Lower lobe of right lung (tissue), 2 donors: Measurements from ENCODE around the gene TRIM59. TPM values are rescaled to one million over a fixed set of nuclear protein-coding genes. Genes with fewer than 3 reads are reported as not detected.

Experiments used
- ATAC-seq, 2 donors: fragments of 200-7000 bp; cut with Tn5 transposase; one replicate each; pipeline ENCODE4 v1.9.1; 2020 to 2022; ENCODE audit warnings: mild to moderate bottlenecking in 2 of 2, moderate library complexity in 2 of 2
- DNase-seq: peaks from one replicate; pipeline ENCODE4 v3.0.0-alpha.2; 2020
- H3K27ac ChIP-seq: fragments of 200-600 bp; one replicate; pipeline ENCODE4 v1.8.0; 2022
- H3K27me3 ChIP-seq: fragments of 200-600 bp; one replicate; pipeline ENCODE4 v1.8.0; 2022; ENCODE audit warnings: low read depth
- H3K36me3 ChIP-seq: fragments of 200-600 bp; one replicate; pipeline ENCODE4 v1.8.0; 2022; ENCODE audit warnings: mild to moderate bottlenecking
- H3K4me1 ChIP-seq: fragments of 200-600 bp; one replicate; pipeline ENCODE4 v1.8.0; 2022
- H3K4me3 ChIP-seq: fragments of 200-600 bp; one replicate; pipeline ENCODE4 v1.8.0; 2022; ENCODE audit warnings: mild to moderate bottlenecking
- H3K9me3 ChIP-seq: fragments of 200-600 bp; one replicate; pipeline ENCODE4 v1.8.0; 2022
- intact Hi-C: fragments of 100-400 bp; cut with DNase I; formaldehyde crosslinking; loops from one replicate; pipeline ENCODE4 v1.11.0; 2022
- total RNA-seq: library from RNA; stranded (reverse); fragmentation: NEBNext Ultra II Directional; extraction: Animal tissue kit (Norgen Biotek cat#: 25700); gene quantifications from one replicate; pipeline ENCODE4 v1.2.1, GENCODE V29; 2021
- TF ChIP-seq, protein P1 (sequence below): fragments of 200-600 bp; IDR thresholded peaks from one replicate; pipeline ENCODE4 v1.8.0; 2022; ENCODE audit warnings: antibody characterized with exemption, mild to moderate bottlenecking
- donor health status: DM: no; HTN: yes; CAD: no; lungs with severe emphysema.

Gene TRIM59
- total RNA-seq, 1 donor from 2014 or later, result 4.4 TPM

DNA sequence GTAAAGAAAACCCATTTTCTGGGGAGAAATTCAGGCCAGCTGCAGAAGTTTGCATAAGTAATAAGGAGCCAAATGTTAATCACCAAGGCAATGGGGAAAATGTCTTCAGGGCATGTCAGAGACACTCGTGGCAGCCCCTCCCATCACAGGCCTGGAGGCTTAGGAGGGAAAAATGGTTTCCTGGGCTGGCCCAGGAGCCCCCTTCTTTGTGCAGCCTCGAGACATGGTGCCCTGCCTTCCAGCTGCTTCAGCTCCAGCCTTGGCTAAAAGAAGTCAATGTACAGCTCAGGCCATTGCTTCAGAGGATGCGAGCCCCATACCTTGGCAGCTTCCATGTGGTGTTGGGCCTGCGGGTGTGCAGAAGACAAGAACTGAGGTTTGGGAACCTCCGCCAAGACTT lies 20.6 kb upstream of the TRIM59 start:
- intact Hi-C loops, result no loop called here
- H3K27ac ChIP-seq, result no peak overlapping the region
- H3K4me1 ChIP-seq, result no peaks in the 10 kb centered on the region
- ATAC-seq, result no peak
- H3K4me3 ChIP-seq, result no peak overlapping the region
- TF ChIP-seq, protein P1, sequence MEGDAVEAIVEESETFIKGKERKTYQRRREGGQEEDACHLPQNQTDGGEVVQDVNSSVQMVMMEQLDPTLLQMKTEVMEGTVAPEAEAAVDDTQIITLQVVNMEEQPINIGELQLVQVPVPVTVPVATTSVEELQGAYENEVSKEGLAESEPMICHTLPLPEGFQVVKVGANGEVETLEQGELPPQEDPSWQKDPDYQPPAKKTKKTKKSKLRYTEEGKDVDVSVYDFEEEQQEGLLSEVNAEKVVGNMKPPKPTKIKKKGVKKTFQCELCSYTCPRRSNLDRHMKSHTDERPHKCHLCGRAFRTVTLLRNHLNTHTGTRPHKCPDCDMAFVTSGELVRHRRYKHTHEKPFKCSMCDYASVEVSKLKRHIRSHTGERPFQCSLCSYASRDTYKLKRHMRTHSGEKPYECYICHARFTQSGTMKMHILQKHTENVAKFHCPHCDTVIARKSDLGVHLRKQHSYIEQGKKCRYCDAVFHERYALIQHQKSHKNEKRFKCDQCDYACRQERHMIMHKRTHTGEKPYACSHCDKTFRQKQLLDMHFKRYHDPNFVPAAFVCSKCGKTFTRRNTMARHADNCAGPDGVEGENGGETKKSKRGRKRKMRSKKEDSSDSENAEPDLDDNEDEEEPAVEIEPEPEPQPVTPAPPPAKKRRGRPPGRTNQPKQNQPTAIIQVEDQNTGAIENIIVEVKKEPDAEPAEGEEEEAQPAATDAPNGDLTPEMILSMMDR, result no peak
- H3K9me3 ChIP-seq, result no peaks in the 10 kb centered on the region
- no peak for DNase-seq
- H3K27me3 ChIP-seq, result no peaks in the 10 kb centered on the region
- H3K36me3 ChIP-seq, result no peaks in the 10 kb centered on the region

DNA sequence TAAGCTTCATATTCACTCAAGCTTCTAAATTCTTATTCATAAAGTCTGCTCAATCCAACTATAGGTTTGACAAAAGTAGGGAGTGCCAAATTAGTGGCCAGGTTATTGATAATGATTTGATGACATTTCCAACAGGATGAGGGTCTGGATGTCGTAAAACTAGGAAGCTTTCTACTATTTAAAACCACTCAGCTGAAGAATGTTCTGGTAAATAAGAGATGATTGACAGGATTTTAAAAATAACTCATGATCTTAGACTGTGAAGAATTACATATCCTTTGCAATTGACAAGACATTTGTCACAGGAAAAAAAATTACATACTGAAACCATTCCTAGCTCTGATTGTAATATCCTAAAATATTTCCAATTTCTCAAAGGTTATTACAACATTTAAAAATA lies 15.4 kb upstream of the TRIM59 start:
- no peak for ATAC-seq
- intact Hi-C loops, result no loop called here
- TF ChIP-seq, protein P1, result no peak

DNA sequence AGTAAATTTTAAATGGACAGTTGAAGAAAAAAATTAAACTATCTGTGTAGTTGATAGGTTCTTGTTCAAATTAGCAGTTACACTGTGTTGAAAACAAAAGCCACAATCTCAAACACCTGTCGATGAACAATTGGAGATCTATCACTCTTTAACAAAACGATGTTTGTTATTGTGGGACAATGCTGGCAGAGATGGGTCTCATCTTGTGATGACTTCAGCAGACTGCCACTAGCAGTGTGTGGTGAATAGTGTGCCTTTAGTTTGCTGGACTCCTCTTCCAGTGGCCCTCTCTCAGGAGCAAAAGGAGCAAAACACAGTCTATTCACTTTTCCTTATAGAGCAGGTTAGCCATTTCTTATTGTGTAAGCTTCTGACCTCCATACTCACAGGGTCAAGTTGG lies 14.7 kb upstream of the TRIM59 start:
- ATAC-seq (no peak), DNase-seq (no peak)
- no peak overlapping the region for H3K4me3 ChIP-seq
- no peak overlapping the region for H3K27ac ChIP-seq
- intact Hi-C loops, result no loop called here
- H3K36me3 ChIP-seq, result no peaks in the 10 kb centered on the region
- no peaks in the 10 kb centered on the region for H3K4me1 ChIP-seq
- no peaks in the 10 kb centered on the region for H3K9me3 ChIP-seq
- TF ChIP-seq, protein P1, result no peak
- no peaks in the 10 kb centered on the region for H3K27me3 ChIP-seq

More for the DNA sequence above, 15.4 kb upstream of the TRIM59 start:
- H3K9me3 ChIP-seq, result no peaks in the 10 kb centered on the region
- DNase-seq, result no peak
- no peaks in the 10 kb centered on the region for H3K36me3 ChIP-seq
- H3K27me3 ChIP-seq, result no peaks in the 10 kb centered on the region
- H3K4me1 ChIP-seq, result no peaks in the 10 kb centered on the region
- no peak overlapping the region for H3K27ac ChIP-seq
- no peak overlapping the region for H3K4me3 ChIP-seq

DNA sequence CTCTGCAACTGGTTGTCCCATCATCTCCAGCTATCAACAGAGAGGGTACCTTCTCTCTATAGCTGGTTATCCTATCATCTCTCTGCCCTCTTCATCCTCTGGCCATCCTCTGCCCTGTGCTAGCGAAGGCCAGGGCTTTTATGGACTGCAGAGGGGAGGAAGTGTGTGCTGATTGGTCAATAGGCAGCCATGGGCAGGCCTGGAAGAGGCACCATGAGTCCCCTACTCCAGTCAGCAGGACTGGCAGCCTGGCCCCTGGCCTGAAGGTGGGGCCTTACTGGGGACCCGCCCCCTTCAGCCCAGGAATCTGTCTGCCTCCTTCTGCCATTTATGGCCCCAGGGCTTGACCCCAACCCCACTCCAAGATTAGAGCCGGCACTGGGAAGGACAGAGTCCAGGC lies 10.4 kb upstream of the TRIM59 start:
- Histone ChIP-seq H3K27me3 (no peaks in the 10 kb centered on the region), H3K4me1 (no peaks in the 10 kb centered on the region), H3K27ac (no peak overlapping the region), H3K4me3 (no peak overlapping the region), H3K36me3 (no peaks in the 10 kb centered on the region), H3K9me3 (no peaks in the 10 kb centered on the region)
- intact Hi-C loops, result no loop called here
- TF ChIP-seq, protein P1, result no peak
- DNase-seq, result no peak
- no peak for ATAC-seq

DNA sequence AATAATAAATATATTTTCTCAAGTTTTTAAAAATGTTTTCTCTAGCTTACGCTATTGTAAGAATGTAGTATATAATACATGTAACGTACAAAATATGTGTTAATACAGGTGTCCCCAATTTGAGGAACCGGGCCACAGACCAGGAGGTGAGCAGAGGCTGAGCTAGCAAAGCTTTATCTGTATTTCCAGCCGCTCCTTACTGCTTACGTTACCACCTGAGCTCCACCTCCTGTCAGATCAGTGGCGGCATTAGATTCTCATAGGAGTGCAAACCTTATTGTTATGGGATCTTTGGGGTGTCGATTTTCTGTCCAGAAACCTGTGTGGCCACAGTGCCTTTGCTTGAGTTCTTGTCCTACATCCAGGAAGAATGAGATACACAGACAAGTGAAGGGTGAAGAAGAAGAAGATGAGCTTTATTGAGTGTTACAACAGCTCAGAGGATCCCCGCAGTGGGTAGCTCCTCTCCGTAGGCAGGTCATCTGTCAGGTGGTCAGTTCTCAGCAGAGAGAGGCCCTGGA lies 9.9 kb upstream of the TRIM59 start:
- no peaks in the 10 kb centered on the region for H3K36me3 ChIP-seq
- H3K4me3 ChIP-seq, result no peak overlapping the region
- no peaks in the 10 kb centered on the region for H3K9me3 ChIP-seq
- no peak for ATAC-seq
- no peaks in the 10 kb centered on the region for H3K27me3 ChIP-seq
- TF ChIP-seq, protein P1, result no peak
- no peak overlapping the region for H3K27ac ChIP-seq
- intact Hi-C loops, result no loop called here
- no peak for DNase-seq
- H3K4me1 ChIP-seq, result no peaks in the 10 kb centered on the region

DNA sequence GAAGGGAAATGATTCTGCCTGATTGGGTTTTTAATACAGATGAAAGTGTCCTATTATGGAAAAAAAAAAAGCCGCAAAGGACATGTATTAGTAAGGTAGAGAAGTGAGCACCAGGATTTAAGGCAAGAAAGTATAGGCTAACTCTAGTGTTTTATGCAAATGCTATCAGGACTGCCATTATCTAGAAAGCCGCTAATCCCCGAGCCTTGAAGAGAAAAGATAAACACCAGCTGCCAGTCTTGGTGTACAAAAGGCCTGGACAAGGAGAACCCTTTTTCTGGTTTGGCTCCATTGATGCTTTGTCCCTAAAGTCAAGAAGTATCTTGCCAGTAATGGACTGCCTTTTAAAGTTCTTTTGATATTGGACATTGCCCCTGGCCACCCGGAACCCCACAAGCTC lies 8.6 kb upstream of the TRIM59 start:
- intact Hi-C loops, result no loop called here

More for the DNA sequence above, 8.6 kb upstream of the TRIM59 start:
- DNase-seq (no peak), ATAC-seq (no peak)
- Histone ChIP-seq H3K4me3 (no peak overlapping the region), H3K27ac (no peak overlapping the region), H3K36me3 (no peaks in the 10 kb centered on the region), H3K27me3 (no peaks in the 10 kb centered on the region), H3K4me1 (no peaks in the 10 kb centered on the region), H3K9me3 (no peaks in the 10 kb centered on the region)
- TF ChIP-seq, protein P1, result no peak
